ENCODE results near the gene ATP8A1.

DNA sequence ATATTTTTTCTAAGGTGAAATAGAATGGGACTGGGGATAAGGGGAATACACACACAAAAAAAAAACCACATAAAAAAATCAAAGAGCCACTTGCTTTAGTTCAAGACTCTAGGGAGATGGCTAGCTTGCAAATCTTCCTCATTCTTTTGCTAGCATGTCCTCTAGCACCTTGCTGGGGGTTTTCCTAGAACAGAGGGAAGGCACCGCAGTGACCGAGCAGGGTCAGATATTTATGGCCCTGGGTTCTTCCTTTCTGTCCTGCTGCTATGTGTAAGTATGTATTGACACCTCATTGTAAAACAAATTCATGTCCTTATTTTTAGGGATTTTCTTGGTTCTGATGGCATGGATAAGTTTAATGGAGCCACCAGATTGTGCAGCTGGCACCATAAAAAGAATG lies 178.4 kb downstream of the ATP8A1 start:
- no peak for TF ChIP-seq EZH2phosphoT487 (IDR thresholded peaks at IDR 0.05; ENCODE audit: borderline replicate concordance, low read depth, low read length)
- TF ChIP-seq, protein P1, sequence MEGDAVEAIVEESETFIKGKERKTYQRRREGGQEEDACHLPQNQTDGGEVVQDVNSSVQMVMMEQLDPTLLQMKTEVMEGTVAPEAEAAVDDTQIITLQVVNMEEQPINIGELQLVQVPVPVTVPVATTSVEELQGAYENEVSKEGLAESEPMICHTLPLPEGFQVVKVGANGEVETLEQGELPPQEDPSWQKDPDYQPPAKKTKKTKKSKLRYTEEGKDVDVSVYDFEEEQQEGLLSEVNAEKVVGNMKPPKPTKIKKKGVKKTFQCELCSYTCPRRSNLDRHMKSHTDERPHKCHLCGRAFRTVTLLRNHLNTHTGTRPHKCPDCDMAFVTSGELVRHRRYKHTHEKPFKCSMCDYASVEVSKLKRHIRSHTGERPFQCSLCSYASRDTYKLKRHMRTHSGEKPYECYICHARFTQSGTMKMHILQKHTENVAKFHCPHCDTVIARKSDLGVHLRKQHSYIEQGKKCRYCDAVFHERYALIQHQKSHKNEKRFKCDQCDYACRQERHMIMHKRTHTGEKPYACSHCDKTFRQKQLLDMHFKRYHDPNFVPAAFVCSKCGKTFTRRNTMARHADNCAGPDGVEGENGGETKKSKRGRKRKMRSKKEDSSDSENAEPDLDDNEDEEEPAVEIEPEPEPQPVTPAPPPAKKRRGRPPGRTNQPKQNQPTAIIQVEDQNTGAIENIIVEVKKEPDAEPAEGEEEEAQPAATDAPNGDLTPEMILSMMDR (conservative IDR thresholded peaks at IDR 0.05; ENCODE audit: low read length): no peak
